Astrocyte (in vitro differentiated cells and primary cell): Measurements from ENCODE around the gene MLXIP. TPM values are rescaled to one million over a fixed set of nuclear protein-coding genes. Genes with fewer than 3 reads are reported as not detected.

ENCODE experiments used
- DNase-seq: peaks from one replicate; pipeline ENCODE4 v3.0.0-alpha.2; 2010; ENCODE audit warnings: low read depth
- FAIRE-seq: peaks from 2 replicates; lab custom pipeline; 2011; peaks lifted over from hg19 to GRCh38; lab: Jason Lieb, UNC
- H2AFZ ChIP-seq: 2 replicates; pipeline ENCODE4 v1.6.0; 2012; ENCODE audit warnings: low read depth, low read length, inconsistent platforms
- H3K27ac ChIP-seq: 2 replicates; pipeline ENCODE4 v1.5.1; 2011; ENCODE audit warnings: low read depth, low read length, inconsistent platforms
- H3K27me3 ChIP-seq: 2 replicates; pipeline ENCODE4 v1.6.0; 2011; ENCODE audit warnings: low read length, inconsistent platforms; ENCODE audit not compliant: insufficient read depth
- H3K36me3 ChIP-seq: 2 replicates; pipeline ENCODE4 v1.5.1; 2011; ENCODE audit warnings: low read length, inconsistent platforms; ENCODE audit not compliant: insufficient read depth
- H3K4me1 ChIP-seq: 2 replicates; pipeline ENCODE4 v1.5.1; 2011; ENCODE audit warnings: low read length, inconsistent platforms; ENCODE audit not compliant: insufficient read depth
- H3K4me2 ChIP-seq: 2 replicates; pipeline ENCODE4 v1.6.0; 2012; ENCODE audit warnings: low read length, inconsistent platforms
- H3K4me3 ChIP-seq: 2 replicates; pipeline ENCODE4 v1.5.1; 2011; ENCODE audit warnings: low read depth, mild to moderate bottlenecking, low read length, inconsistent platforms; ENCODE audit not compliant: insufficient read depth
- H3K79me2 ChIP-seq: 2 replicates; pipeline ENCODE4 v1.6.0; 2012; ENCODE audit warnings: mild to moderate bottlenecking, low read length, inconsistent platforms; ENCODE audit not compliant: insufficient read depth
- H3K9ac ChIP-seq: 2 replicates; pipeline ENCODE4 v1.6.0; 2012; ENCODE audit warnings: mild to moderate bottlenecking, low read length, inconsistent platforms
- H3K9me3 ChIP-seq: 2 replicates; pipeline ENCODE4 v1.5.1; 2012; ENCODE audit warnings: low read depth, mild to moderate bottlenecking, low read length, inconsistent platforms; ENCODE audit not compliant: insufficient read depth
- H4K20me1 ChIP-seq: 2 replicates; pipeline ENCODE4 v1.6.0; 2012; ENCODE audit warnings: low read length, inconsistent platforms; ENCODE audit not compliant: insufficient read depth
- H3K27ac Mint-ChIP-seq: one replicate; pipeline ENCODE4 v1.8.0; 2021; ENCODE audit warnings: mild to moderate bottlenecking, mixed read lengths; ENCODE audit not compliant: unreplicated experiment
- H3K27me3 Mint-ChIP-seq: one replicate; pipeline ENCODE4 v1.8.0; 2021; ENCODE audit warnings: low read depth, mixed read lengths; ENCODE audit not compliant: unreplicated experiment
- H3K36me3 Mint-ChIP-seq: one replicate; pipeline ENCODE4 v1.8.0; 2021; ENCODE audit warnings: low read depth, mixed read lengths; ENCODE audit not compliant: unreplicated experiment
- H3K4me1 Mint-ChIP-seq: one replicate; pipeline ENCODE4 v1.8.0; 2021; ENCODE audit warnings: low read depth, mixed read lengths; ENCODE audit not compliant: unreplicated experiment
- H3K4me3 Mint-ChIP-seq: one replicate; pipeline ENCODE4 v1.8.0; 2021; ENCODE audit warnings: mild to moderate bottlenecking, moderate library complexity, mixed read lengths; ENCODE audit not compliant: unreplicated experiment
- H3K9me3 Mint-ChIP-seq: one replicate; pipeline ENCODE4 v1.8.0; 2021; ENCODE audit warnings: mild to moderate bottlenecking, mixed read lengths; ENCODE audit not compliant: unreplicated experiment
- CTCF ChIP-seq: IDR thresholded peaks from 2 replicates; pipeline ENCODE4 v1.5.1; 2011; ENCODE audit warnings: low read depth, mild to moderate bottlenecking, inconsistent platforms, low read length, moderate library complexity; ENCODE audit not compliant: insufficient read depth
- EZH2 ChIP-seq: IDR thresholded peaks from 2 replicates; pipeline ENCODE4 v1.6.1; 2012; ENCODE audit warnings: mild to moderate bottlenecking, low read length, inconsistent platforms; ENCODE audit not compliant: insufficient read depth
- total RNA-seq: library from RNA; stranded (reverse); gene quantifications from 2 replicates; pipeline ENCODE4 v1.2.1, GENCODE V29; 2021

MLXIP gene
- total RNA-seq, 1 donor from 2014 or later: 62.5 TPM

DNA sequence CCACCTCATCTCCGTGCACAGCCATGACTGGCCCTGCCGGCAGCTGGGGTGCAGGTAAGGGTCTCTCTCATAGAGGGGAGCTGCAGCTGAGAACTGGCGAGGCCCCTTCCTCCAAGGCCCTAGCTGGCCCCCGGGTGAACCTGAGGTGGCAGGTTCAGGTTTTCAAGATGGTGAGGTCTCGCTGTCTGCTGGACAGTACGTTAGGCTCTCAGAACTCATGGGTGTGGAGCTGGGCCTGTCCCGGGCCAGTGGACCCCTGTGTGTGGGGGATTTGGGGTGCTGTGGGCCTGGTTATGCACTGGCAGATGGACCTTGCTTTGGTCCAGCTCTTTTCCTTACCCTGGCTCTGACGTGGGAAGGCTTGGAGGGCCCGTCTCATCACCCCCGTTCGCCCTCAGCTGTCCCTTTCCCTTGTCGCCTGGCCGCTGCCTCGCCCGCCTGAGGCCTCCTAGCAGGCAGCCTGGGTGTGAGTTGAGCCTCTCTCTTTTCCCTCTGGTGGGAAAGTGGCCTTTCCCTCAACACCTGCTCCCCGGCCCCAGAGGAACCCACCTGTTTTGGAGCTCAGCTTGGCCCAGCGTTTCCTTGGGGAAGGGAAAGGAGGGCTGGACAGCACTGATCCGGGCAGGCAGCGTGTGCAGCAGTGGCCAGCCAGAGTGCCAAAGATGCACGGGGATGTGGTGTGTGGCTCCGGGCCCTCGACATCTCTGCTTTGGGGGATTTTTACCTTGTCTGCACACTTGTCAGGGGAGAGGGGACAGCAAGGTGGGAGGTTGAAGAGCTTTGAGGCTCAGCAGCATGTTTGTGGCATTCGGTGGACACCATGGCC is 67.2 kb downstream of the MLXIP start:
- FAIRE-seq (no peak), DNase-seq (no peak)
- Mint-ChIP-seq H3K36me3 (peaks cover 29% of the 10 kb centered on the region), H3K9me3 (no peaks in the 10 kb centered on the region), H3K4me1 (no peaks in the 10 kb centered on the region), H3K27me3 (no peaks in the 10 kb centered on the region), H3K4me3 (no peak overlapping the region), H3K27ac (no peak overlapping the region)
- TF ChIP-seq CTCF (no peak), EZH2 (no peak)
- Histone ChIP-seq H3K9me3 (no peaks in the 10 kb centered on the region), H3K4me2 (no peak overlapping the region), H4K20me1 (peaks cover 3% of the 10 kb centered on the region), H3K36me3 (peaks cover 7% of the 10 kb centered on the region), H3K4me1 (no peaks in the 10 kb centered on the region), H3K4me3 (no peak overlapping the region), H2AFZ (no peak overlapping the region), H3K79me2 (no peaks in the 10 kb centered on the region), H3K27me3 (no peaks in the 10 kb centered on the region), H3K9ac (no peak overlapping the region), H3K27ac (no peak overlapping the region)

GRCh38 chr12:122147514-122148290 is 69.1 kb downstream of the MLXIP start:
- H3K79me2 ChIP-seq: no peaks in the 10 kb centered on the region
- no peaks in the 10 kb centered on the region for H3K4me1 Mint-ChIP-seq
- peaks cover 3% of the 10 kb centered on the region for H4K20me1 ChIP-seq
- H3K27me3 Mint-ChIP-seq: peaks cover 3% of the 10 kb centered on the region
- H3K4me3 ChIP-seq: no peak overlapping the region
- peaks cover 2% of the 10 kb centered on the region for H3K36me3 ChIP-seq
- H3K27ac Mint-ChIP-seq: no peak overlapping the region
- H3K9me3 ChIP-seq: no peaks in the 10 kb centered on the region
- H3K9me3 Mint-ChIP-seq: no peaks in the 10 kb centered on the region
- TF ChIP-seq CTCF (no peak), EZH2 (no peak)
- H3K4me2 ChIP-seq: no peak overlapping the region
- H3K27me3 ChIP-seq: no peaks in the 10 kb centered on the region
- H3K4me1 ChIP-seq: no peaks in the 10 kb centered on the region
- H3K36me3 Mint-ChIP-seq: peaks cover 16% of the 10 kb centered on the region
- no peak overlapping the region for H3K4me3 Mint-ChIP-seq
- no peak overlapping the region for H2AFZ ChIP-seq
- no peak overlapping the region for H3K9ac ChIP-seq
- FAIRE-seq: no peak
- no peak for DNase-seq
- no peak overlapping the region for H3K27ac ChIP-seq
